Activated naive CD8-positive, alpha-beta T cell treated with anti-CD3 and anti-CD28 coated beads, Interleukin-2, amount 10 ng/mL, durations not matched to agents 7 days and 5 days (primary cell): Measurements from ENCODE around the gene L3MBTL4. TPM values are rescaled to one million over a fixed set of nuclear protein-coding genes. Genes with fewer than 3 reads are reported as not detected.

Experiments used
- ATAC-seq: fragments of 150-1000 bp; cut with Tn5 transposase; one replicate; pipeline ENCODE4 v1.10.0; 2021; ENCODE audit warnings: low read depth, moderate library complexity
- POLR2A ChIA-PET: fragments of 350-600 bp; sonication (Branson Sonifier 250); formaldehyde crosslinking; loops from one replicate; lab custom pipeline; 2021; ENCODE audit warnings: antibody characterized with exemption; lab: Charles Lee
- DNase-seq: peaks from one replicate; pipeline ENCODE4 v3.0.0; 2021
- H3K27ac Mint-ChIP-seq: one replicate; pipeline ENCODE4 v1.8.0; 2022; ENCODE audit warnings: mild to moderate bottlenecking, mixed read lengths
- H3K27me3 Mint-ChIP-seq: one replicate; pipeline ENCODE4 v1.8.0; 2022; ENCODE audit warnings: mild to moderate bottlenecking, moderate library complexity, mixed read lengths
- H3K36me3 Mint-ChIP-seq: one replicate; pipeline ENCODE4 v1.8.0; 2021; ENCODE audit warnings: mild to moderate bottlenecking, mixed read lengths
- H3K4me1 Mint-ChIP-seq: one replicate; pipeline ENCODE4 v1.8.0; 2021; ENCODE audit warnings: mixed read lengths
- H3K4me3 Mint-ChIP-seq: one replicate; pipeline ENCODE4 v1.8.0; 2022; ENCODE audit warnings: mild to moderate bottlenecking, moderate library complexity, mixed read lengths
- H3K9me3 Mint-ChIP-seq: one replicate; pipeline ENCODE4 v1.8.0; 2021; ENCODE audit warnings: mixed read lengths
- total RNA-seq, 2 experiments: library from RNA; stranded (reverse); gene quantifications; one replicate each; pipeline ENCODE4 v1.2.3, GENCODE V29; 2021

The L3MBTL4 gene
- total RNA-seq, 2 experiments from 2014 or later: 0.08 to 0.09 TPM

DNA sequence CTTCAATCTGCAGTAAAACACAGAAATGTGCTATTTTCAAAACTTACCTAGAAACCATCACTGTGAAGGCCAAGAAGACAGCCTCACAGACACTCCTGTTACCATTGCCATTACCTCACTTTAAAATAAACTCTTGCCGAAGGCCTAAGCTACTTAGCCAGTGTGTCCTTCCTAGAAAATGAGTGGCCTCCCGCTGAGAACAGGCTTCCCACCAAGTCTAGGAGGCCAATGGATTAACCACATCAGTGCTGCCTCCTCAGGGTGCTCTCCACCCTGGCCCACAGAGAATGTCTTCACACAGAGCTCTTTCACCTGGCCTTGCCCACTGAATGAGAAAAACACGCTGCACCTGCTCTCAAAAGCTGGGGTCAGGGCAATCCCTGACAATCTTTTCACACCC, 47.5 kb downstream of the L3MBTL4 start:
- Mint-ChIP-seq H3K36me3 (no peaks in the 10 kb centered on the region), H3K27ac (no peak overlapping the region), H3K4me1 (no peaks in the 10 kb centered on the region), H3K4me3 (no peak overlapping the region), H3K27me3 (no peaks in the 10 kb centered on the region), H3K9me3 (no peaks in the 10 kb centered on the region)
- ATAC-seq (no peak), DNase-seq (no peak)
- POLR2A ChIA-PET: no interaction called here

DNA sequence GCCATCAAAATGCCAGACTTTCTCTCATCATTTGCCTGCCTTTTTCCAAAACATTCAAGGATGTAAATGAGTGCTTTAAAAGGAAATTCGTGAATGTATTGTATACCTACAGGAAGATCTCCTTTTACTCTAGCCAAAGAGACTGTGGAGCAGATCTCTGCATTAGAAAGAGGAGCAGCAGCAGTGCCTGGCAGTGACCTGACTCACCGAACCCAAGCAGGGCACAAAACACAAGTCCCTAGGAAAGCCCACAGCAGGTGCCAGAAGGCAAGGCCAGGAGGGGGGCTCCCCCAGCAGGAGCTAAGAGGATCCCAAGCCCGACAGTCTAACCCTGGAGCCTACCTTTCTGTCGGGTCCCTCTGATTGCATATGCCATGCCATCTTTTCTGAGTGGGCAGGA, 47.9 kb downstream of the L3MBTL4 start:
- Mint-ChIP-seq H3K4me3 (no peak overlapping the region), H3K36me3 (no peaks in the 10 kb centered on the region), H3K27me3 (no peaks in the 10 kb centered on the region), H3K9me3 (no peaks in the 10 kb centered on the region), H3K4me1 (no peaks in the 10 kb centered on the region), H3K27ac (no peak overlapping the region)
- POLR2A ChIA-PET: no interaction called here
- DNase-seq (no peak), ATAC-seq (no peak)

DNA sequence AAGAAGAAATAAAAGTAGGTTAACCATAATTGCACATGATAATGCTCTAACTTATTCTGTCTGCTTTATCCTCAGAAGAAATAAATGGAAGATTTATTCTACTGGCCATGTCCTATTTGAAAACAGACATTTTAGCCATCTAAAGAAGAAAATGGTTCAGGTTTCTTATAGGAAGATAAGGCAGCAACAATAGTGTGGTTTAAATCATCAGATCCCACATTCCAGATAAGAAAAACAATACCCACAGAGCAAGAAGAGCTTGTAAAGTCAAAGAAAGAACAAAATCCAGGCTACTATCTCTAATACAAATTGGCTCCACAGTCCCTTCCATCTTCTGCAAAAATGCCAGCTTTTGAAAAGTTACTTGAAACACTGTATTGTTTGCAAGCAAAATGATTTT, 49.3 kb downstream of the L3MBTL4 start:
- no peak for ATAC-seq
- DNase-seq: no peak
- no peak overlapping the region for H3K4me3 Mint-ChIP-seq
- H3K27ac Mint-ChIP-seq: no peak overlapping the region
- POLR2A ChIA-PET: no interaction called here
- no peaks in the 10 kb centered on the region for H3K4me1 Mint-ChIP-seq
- H3K9me3 Mint-ChIP-seq: peaks cover 1% of the 10 kb centered on the region
- no peaks in the 10 kb centered on the region for H3K36me3 Mint-ChIP-seq
- H3K27me3 Mint-ChIP-seq: no peaks in the 10 kb centered on the region

DNA sequence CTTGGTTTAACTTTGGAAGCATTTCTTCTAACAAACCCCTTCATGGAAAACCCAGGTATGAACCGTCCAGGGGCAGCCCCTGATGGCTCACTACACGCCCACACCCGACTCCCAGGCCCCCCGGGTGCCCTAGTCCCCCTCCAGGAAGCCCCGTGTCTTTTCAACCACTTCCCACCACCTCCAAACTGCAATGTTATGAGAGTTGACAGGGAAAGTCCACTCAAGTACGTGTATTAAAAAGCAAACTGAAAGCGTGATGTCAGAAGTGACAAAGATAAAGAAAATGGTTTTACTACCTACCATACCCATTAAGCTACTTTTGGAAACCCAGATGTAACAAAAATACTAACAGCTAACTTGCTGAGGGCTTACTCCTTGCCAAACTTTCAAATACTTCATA, 51.5 kb downstream of the L3MBTL4 start:
- POLR2A ChIA-PET: no interaction called here
- Mint-ChIP-seq H3K27ac (no peak overlapping the region), H3K27me3 (no peaks in the 10 kb centered on the region), H3K9me3 (peaks cover 1% of the 10 kb centered on the region), H3K36me3 (no peaks in the 10 kb centered on the region), H3K4me3 (no peak overlapping the region), H3K4me1 (no peaks in the 10 kb centered on the region)
- DNase-seq: no peak
- no peak for ATAC-seq

DNA sequence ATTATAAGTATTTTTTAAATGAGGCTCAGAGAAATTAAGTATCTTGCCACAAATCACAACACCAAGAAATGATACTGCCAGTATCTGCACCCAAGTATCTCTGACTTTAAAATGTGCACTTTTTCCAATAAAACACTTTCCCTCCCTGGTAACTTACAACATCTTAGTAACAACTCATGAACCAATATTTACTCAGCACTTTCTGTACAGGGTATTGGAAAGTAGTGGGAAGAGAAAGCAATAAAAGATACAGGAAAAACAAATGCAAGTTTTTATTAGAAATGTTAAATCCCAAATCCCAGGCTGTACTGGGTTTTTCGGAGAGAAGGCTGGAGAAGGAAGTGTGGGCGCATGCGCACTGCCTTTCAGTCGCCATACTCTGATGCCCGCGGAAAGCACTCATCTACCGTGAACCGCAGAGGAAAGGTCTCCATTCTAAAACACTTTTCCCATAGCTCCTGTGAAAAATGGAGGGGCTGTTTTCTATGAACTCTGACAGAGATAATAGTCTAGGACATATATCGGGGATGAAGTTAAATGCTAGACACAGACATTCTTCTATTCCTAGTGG, 52.1 kb downstream of the L3MBTL4 start:
- Mint-ChIP-seq H3K27me3 (no peaks in the 10 kb centered on the region), H3K27ac (no peak overlapping the region), H3K9me3 (peaks cover 1% of the 10 kb centered on the region), H3K36me3 (no peaks in the 10 kb centered on the region), H3K4me3 (no peak overlapping the region), H3K4me1 (no peaks in the 10 kb centered on the region)
- DNase-seq: no peak
- POLR2A ChIA-PET: no interaction called here
- no peak for ATAC-seq

DNA sequence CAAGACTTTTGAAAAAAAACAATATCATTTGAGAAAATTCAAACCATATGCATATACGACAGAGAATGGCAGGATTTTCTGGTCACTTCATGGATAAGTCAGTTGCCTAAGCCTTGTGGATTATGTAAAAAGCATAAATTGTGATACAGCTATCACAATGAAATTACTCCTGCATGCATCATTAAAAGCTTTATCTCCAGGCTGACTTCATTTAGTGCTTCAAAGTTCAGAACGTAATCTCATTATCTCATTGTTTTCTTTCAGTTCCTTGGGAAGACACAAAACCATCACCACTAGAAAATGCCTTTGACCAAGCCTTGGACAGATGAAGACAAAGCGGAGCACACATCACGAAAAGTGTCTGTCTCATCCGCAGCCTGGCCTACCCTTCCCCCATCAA, 57.0 kb downstream of the L3MBTL4 start:
- H3K4me3 Mint-ChIP-seq: no peak overlapping the region
- no peak overlapping the region for H3K27ac Mint-ChIP-seq
- no peak for ATAC-seq
- H3K27me3 Mint-ChIP-seq: no peaks in the 10 kb centered on the region
- no peak for DNase-seq
- H3K9me3 Mint-ChIP-seq: peaks cover 1% of the 10 kb centered on the region
- no peaks in the 10 kb centered on the region for H3K36me3 Mint-ChIP-seq
- POLR2A ChIA-PET: no interaction called here
- no peaks in the 10 kb centered on the region for H3K4me1 Mint-ChIP-seq

DNA sequence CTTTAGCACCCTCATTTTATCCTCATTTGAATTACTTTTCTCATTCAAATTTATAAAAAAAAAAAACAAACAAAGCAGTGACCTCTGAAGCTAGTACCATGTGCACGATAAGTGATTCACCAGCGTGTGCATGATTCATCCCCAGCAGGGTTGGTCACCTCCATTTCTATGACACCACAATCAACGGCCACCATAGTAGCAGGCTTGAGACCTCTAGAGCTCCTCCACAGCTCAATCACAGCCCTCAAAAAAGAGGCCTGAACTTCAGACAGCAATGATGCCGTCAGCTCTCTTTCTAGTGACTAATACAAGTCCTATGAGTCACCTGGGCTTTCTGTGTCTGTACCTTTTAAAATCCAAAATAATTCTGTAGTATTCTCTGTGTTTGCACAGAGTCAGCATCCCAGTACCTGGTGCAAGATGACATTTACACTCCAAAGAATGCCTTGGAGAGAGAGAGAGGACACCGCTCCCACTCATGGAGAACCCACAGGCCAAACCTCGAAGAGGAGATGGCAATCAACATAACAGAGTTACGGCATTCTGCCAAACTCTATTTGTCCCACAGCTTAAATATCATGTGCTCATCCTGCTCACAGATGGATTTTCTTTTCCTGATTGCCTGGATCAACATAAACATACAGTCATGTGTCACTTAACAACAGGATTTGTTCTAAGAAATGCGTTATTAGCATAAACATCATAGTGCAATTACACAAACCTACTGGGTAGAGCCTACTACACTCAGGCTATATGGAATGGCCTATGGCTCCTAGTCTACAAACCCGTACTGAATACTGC, 58.7 kb downstream of the L3MBTL4 start:
- no peak for DNase-seq
- POLR2A ChIA-PET: no interaction called here
- no peak overlapping the region for H3K27ac Mint-ChIP-seq
- no peak for ATAC-seq
- peaks cover 1% of the 10 kb centered on the region for H3K9me3 Mint-ChIP-seq
- H3K36me3 Mint-ChIP-seq: no peaks in the 10 kb centered on the region
- H3K4me1 Mint-ChIP-seq: no peaks in the 10 kb centered on the region
- no peak overlapping the region for H3K4me3 Mint-ChIP-seq
- H3K27me3 Mint-ChIP-seq: no peaks in the 10 kb centered on the region

DNA sequence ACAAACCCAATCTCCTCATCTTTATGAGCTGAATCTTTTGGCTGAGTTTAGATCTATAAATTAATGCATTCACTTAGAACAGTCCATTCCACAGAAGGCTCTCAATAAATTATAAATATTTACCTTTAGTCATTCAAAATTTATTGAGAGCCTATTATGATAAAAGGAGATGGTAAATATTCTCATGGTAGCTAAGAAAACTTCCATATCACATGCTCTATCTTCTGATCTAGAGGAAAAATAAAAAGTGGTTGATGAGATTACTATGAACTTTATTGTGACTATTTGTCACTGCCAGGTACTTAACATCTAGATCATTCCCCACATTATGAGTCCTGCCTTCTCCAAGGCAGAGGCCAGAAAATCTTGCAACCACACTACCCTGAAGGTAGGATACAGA, 62.4 kb downstream of the L3MBTL4 start:
- POLR2A ChIA-PET: no interaction called here
- no peaks in the 10 kb centered on the region for H3K27me3 Mint-ChIP-seq
- no peak overlapping the region for H3K4me3 Mint-ChIP-seq
- no peak overlapping the region for H3K27ac Mint-ChIP-seq
- no peaks in the 10 kb centered on the region for H3K4me1 Mint-ChIP-seq
- no peaks in the 10 kb centered on the region for H3K36me3 Mint-ChIP-seq
- peaks cover 1% of the 10 kb centered on the region for H3K9me3 Mint-ChIP-seq
- ATAC-seq (no peak), DNase-seq (no peak)

DNA sequence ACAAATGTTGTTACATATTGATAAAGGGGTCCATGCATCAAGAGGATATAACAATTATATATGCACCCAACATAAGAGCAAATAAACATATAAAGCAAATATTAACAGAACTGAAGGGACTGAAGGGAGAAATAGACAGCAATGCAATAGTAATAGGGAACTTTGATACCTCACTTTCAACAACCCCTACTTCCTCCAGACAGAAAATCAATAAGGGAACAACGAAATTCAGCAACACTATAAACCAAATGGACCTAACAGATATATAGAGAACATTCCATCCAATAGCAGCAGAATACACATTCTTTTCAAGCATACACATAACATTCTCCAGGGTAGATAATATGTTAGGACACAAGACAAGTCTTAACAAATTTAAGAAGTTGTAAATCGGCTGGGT, 71.7 kb downstream of the L3MBTL4 start:
- ATAC-seq (no peak), DNase-seq (no peak)
- Mint-ChIP-seq H3K27me3 (no peaks in the 10 kb centered on the region), H3K36me3 (no peaks in the 10 kb centered on the region), H3K4me3 (no peak overlapping the region), H3K4me1 (no peaks in the 10 kb centered on the region), H3K27ac (no peak overlapping the region), H3K9me3 (peaks cover 2% of the 10 kb centered on the region)
- POLR2A ChIA-PET: no interaction called here

DNA sequence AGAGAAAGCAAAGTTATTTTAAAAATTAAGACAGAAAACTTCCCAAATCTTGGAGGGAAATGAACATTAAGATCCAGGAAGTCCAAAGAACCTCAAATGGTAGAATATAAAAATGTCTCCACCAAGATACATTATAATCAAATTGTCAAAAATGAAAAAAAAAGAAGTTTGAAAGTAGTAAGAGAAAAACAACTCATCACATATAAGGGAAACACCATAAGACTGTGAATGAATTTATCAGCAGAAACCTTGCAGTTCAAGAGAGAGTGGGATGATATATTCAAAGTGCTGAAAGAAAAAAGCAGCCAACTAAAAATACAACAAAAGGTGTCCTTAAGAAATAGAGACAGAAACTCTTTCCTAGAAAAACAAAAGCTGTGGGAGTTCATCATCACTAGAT, 73.0 kb downstream of the L3MBTL4 start:
- no peak for DNase-seq
- no peaks in the 10 kb centered on the region for H3K27me3 Mint-ChIP-seq
- H3K36me3 Mint-ChIP-seq: no peaks in the 10 kb centered on the region
- POLR2A ChIA-PET: no interaction called here
- H3K9me3 Mint-ChIP-seq: peaks cover 2% of the 10 kb centered on the region
- no peaks in the 10 kb centered on the region for H3K4me1 Mint-ChIP-seq
- no peak overlapping the region for H3K27ac Mint-ChIP-seq
- no peak overlapping the region for H3K4me3 Mint-ChIP-seq
- ATAC-seq: no peak

DNA sequence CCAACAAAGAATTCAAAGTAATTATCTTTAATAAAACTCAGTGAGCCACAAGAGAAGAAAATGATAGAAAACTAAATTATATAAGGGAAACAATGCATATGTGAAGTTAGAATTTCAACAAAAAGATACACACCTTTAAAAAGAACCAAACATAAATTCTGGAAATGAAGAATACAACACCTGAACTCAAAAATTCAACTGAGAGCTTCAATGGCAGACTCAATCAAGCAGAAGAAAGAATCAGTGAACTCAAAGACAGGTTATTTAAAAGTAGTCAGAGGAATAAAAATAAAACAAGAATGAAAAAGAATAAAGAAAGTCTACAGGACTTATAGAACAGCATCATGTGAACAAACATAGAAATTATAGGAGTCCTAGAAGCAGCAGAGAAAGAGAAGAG, 73.4 kb downstream of the L3MBTL4 start:
- POLR2A ChIA-PET: no interaction called here
- H3K36me3 Mint-ChIP-seq: no peaks in the 10 kb centered on the region
- ATAC-seq: no peak
- H3K27me3 Mint-ChIP-seq: no peaks in the 10 kb centered on the region
- peaks cover 2% of the 10 kb centered on the region for H3K9me3 Mint-ChIP-seq
- no peak for DNase-seq
- H3K4me1 Mint-ChIP-seq: no peaks in the 10 kb centered on the region
- H3K27ac Mint-ChIP-seq: no peak overlapping the region
- H3K4me3 Mint-ChIP-seq: no peak overlapping the region

DNA sequence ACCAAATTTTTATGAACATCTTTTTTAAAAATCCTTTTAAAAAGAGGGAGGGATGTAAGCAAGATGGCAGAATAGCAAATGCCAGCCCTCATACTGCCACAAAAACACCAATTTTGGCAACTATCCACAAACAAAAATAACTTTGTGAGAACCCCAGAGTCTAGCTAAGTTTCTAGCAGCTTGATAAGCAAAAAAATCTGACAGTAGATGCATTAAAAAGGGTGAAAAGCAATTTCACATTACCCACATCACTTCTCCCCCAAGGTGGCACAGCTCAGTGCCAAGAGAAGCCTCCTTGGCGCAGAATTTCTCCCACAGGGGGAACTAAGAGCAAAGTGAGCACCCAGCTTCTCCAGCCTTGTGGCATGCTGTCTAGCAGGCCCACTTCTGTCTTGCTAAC, 74.6 kb downstream of the L3MBTL4 start:
- Mint-ChIP-seq H3K36me3 (no peaks in the 10 kb centered on the region), H3K27ac (no peak overlapping the region), H3K27me3 (no peaks in the 10 kb centered on the region), H3K4me3 (no peak overlapping the region), H3K9me3 (peaks cover 2% of the 10 kb centered on the region), H3K4me1 (no peaks in the 10 kb centered on the region)
- POLR2A ChIA-PET: no interaction called here
- no peak for DNase-seq
- no peak for ATAC-seq

DNA sequence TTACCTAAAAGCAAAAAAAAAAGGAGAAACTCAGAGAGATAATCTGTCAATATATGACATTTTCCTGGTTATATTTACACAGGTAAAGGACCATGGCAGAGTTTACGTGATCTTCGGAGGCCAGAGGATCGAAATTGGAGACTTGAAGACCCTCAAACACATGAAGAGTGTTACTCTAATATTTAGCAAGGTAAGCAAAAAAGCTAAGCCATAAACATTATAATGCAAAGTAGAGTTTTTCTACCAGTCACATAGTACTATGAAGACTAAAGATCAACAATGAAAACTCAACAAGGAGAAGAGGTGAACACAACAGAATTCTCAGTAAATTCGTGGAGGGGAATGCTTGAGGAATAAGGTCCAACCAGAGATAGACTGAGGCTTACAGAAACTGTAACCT, 78.5 kb downstream of the L3MBTL4 start:
- POLR2A ChIA-PET: no interaction called here
- H3K27ac Mint-ChIP-seq: no peak overlapping the region
- no peak overlapping the region for H3K4me3 Mint-ChIP-seq
- H3K4me1 Mint-ChIP-seq: no peaks in the 10 kb centered on the region
- DNase-seq (no peak), ATAC-seq (no peak)
- H3K9me3 Mint-ChIP-seq: no peaks in the 10 kb centered on the region
- H3K36me3 Mint-ChIP-seq: no peaks in the 10 kb centered on the region
- H3K27me3 Mint-ChIP-seq: no peaks in the 10 kb centered on the region

DNA sequence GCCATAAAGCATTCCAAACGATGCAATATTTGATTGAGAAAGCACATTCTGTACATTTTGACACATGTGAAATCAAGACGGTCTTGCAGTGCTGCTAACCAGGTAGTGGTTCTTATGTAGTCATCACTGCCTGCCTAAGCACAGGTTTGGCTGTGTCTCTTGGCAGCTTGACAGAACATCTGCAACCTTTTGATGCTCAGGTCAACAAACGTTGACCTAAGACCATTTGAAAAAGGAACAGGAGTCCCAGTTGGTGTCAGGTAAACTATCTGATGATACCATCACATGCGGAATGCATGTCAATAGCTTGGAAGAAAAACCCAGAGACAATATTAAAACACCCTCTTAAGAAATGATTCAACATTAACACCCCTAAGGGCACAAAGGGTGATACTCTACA, 80.7 kb downstream of the L3MBTL4 start:
- H3K27ac Mint-ChIP-seq: no peak overlapping the region
- DNase-seq (no peak), ATAC-seq (no peak)
- H3K36me3 Mint-ChIP-seq: no peaks in the 10 kb centered on the region
- no peak overlapping the region for H3K4me3 Mint-ChIP-seq
- H3K4me1 Mint-ChIP-seq: no peaks in the 10 kb centered on the region
- POLR2A ChIA-PET: no interaction called here
- H3K9me3 Mint-ChIP-seq: no peaks in the 10 kb centered on the region
- H3K27me3 Mint-ChIP-seq: no peaks in the 10 kb centered on the region
